Stimulated activated CD4-positive, alpha-beta T cell treated with anti-CD3 and anti-CD28 coated beads, TNF-alpha, amount 100 ng/mL, for 24 hours (primary cell): ENCODE data around the gene NTF4.
"Not testable (repeated sequence)": the region's sequence is repeated elsewhere in the genome, so short reads cannot be mapped to it uniquely, and the experiment has no call there.

Source experiments
- DNase-seq, 3 experiments: peaks; one replicate each; pipeline ENCODE4 v3.0.0-alpha.2; 2020; ENCODE audit warnings: low read depth in 3 of 3

Gene NTF4

DNA sequence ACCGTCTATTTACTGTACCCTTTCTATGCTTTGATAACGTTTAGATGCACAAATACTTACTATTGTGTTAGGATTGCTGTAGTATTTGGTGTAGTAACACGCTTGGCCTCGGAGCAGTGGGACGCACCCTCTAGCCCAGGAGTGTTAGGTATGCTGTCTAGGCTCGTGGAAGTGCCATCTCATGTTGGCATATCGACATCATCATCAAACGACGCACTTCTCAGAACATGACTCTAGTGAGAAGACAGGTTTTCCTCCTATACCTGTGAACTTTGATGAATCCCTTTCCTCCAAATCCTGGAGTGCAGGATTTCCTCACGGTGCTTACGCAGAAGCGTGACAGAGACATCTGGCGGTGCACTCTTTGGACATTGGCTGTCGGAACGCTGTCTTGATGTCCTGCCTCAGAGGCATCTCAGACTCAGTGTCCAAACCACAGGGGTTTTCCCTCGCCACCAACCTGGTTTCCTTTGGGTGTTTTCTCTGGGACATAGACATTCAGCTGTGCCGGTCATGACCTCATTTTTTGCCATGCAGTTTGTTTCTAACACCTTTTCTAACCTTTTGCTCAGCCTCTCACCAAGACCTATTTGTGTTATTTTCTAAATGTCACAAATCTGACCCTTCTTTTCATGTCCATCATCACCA lies 26.9 kb upstream of the NTF4 start:
- DNase-seq: no peak

GRCh38 chr19:49086296-49086695 lies 21.7 kb upstream of the NTF4 start:
- DNase-seq: no peak

DNA sequence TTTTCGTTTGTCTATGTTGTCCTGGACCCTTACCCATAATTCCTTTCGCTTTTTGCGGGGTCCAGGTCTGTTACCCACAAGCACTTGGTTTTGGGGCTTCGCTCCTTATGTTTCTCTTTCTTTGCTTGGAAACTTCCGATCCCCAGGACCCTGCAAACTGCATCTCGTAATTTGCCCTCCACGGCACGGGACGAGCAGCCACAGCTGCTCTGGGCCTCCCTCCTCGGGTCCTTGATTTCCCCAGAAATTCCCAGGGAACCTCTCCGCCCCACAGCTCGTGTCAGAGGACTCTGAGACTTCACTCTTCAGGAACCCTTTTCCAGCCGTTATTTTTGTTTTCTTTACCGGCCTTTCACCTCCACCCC lies 21.2 kb upstream of the NTF4 start:
- no peak for DNase-seq

- peak; percentile 98 for DNase-seq
Measured at GRCh38 chr19:49085020-49085867, 20.6 kb upstream of the NTF4 start, which contains the start of gene SNRNP70. Gene SNRNP70, plus strand, starts transcription at chr19:49085451. Its CDS starts 964 bp downstream, at chr19:49086415.

GRCh38 chr19:49084206-49085019 lies 19.8 kb upstream of the NTF4 start:
- DNase-seq: no peak

GRCh38 chr19:49081273-49081672 lies 16.7 kb upstream of the NTF4 start:
- no peak for DNase-seq

DNA sequence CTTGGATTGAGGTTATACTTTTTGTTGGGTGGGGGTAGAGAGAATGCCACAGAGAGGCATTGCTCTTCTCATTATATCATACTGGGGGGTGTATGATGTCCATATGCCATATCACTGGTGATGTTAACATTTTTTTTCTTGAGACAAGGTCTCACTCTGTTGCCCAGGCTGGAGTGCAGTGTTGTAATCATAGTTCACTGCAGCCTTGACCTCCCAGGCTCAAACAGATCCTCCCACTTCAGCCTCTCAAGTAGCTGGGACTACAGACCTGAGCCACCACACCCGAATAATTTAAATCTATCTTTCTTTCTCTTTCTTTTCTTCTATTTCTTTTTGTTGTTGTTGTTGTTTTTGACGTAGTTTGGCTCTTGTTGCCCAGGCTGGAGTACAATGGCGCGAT lies 15.8 kb upstream of the NTF4 start:
- no peak for DNase-seq

GRCh38 chr19:49074869-49075268 lies 10.3 kb upstream of the NTF4 start:
- DNase-seq: not testable (repeated sequence)

DNA sequence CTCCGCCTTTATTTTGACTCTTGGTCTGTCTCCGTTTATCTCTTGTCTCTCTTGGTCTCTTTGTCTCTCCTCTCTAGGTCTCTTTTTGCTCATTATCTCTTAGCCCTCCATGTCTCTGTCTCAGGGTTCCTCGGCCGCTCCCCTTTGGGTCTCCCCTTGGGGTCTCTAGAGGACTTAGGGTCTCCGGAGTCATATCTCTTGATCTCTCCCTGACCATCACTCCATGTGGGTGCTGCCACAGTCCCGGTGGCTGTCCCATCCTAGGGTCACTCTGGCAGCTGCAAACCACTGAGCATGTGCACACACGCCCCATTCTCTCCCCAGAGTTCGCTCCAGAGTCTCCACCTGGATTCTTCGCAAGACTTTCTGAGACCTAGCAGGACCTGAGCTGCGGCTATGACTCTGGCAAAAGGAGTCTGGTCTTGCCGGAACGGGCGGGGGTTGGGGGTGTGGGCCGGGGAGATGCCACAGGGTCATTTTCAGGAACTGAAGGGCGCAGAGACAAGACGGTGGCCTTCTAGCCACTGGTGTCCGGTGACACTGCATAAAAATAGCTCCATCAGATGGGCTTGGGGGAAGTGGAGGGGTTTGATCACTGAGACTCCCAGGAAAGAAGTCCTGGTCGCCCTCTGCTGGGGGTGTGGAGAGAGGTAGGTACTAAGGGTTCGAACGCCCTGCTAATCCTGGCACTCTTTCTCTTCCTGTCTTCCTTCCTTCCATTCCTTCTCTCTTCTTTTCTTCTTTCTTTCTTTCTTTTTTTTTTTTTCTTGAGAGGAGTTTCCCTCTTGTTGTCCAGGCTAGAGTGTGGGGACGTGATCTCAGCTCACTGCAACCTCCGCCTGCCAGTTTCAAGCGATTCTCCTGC lies 9.1 kb upstream of the NTF4 start:
- no peak for DNase-seq

- no peak for DNase-seq
Measured at GRCh38 chr19:49071860-49072547, 7.4 kb upstream of the NTF4 start.

- no peak for DNase-seq
Measured at GRCh38 chr19:49070416-49070815, 5.8 kb upstream of the NTF4 start.

DNA sequence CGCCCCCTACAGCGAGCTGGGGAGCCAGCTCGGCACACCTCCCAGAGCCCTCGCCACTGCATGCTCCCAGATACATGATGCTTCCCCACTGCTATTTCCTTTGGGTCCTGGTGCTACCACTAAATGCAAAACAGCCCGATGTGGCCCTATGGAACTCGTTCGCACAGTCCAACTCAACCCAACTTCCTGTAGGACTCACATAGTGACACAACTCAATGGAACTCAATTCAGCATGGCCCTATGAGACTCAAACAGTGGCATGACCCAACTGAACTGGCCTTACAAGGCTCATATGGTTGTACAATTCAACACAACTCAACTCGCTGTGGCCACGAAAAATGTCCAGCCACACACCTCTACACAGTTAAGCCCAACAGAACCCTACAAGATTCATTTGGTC lies 4.4 kb upstream of the NTF4 start:
- DNase-seq: no peak

- DNase-seq: no peak
Measured at GRCh38 chr19:49067554-49067953, 2.9 kb upstream of the NTF4 start.

GRCh38 chr19:49065905-49066512 lies 1.4 kb upstream of the NTF4 start:
- DNase-seq: no peak

DNA sequence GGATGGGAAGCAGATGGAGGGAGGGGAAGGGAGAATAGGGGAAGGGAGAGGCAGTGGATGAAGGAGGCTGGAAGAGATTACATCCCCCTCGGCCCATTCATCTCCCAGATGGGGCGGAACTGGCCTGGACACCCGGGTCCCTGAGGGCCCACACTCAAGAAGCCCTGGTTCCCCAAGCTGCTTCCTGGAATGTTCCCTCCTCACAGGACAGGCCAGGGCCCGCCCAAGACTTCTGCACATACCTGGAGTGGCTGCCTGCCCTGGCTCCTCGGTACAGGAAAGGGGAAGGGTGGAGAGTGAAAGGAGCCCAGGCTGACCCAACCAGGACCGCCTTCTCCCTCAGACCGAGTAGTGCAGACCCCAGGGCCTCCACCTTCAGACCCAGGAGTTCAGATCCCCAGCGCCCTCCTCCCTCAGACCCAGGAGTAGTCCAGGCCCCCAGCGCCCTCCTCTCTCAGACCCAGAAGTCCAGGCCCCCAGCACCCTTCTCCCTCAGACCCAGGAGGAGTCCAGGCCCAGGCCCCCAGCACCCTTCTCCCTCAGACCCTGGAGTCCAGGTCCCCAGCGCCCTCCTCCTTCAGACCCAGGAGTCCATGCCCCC lies 489 bp downstream of the NTF4 start:
- DNase-seq: no peak

DNA sequence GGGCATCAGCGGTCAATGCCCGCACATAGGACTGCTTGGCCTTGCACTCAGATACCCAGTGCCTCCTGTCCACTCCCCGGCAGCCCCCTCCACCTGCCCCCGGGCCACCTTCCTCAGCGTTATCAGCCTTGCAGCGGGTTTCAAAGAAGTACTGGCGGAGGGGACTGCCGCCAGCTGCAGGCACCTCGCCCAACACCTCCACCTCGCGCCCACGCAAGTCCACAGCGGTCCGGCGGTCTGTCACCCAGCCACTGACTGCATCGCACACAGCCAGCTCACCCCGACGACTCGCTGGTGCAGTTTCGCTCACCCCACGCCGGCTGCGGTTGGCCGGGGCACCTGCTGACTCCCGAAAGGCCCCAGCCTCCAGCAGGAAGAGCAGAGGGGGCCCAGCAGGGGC lies 3.2 kb downstream of the NTF4 start:
- no peak for DNase-seq

DNA sequence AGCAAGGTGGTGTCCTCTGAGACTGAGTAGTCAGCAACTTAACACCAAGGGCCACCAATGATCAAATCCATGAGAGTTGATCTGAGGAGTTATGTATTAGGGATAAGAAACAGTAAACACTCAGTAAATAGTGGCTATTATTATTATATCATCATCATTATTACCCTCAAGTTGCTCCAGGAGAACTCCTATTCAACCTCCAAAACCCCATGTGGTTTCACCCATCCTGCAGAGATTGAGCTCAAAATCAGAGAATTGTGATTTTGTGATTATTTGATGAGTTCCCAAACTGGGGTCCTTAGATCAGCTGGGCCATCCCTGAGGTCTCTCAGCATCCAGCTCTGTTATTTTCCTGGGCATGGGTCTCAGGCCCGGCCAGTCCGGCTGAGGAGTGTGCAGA lies 3.6 kb downstream of the NTF4 start:
- no peak for DNase-seq

GRCh38 chr19:49059053-49059452 lies 5.6 kb downstream of the NTF4 start:
- no peak for DNase-seq

- DNase-seq: peak in 1 of 3 experiments; percentile 35
Measured at GRCh38 chr19:49058562-49058961, 6.1 kb downstream of the NTF4 start.

- DNase-seq: peak in 1 of 3 experiments; percentile 42
Measured at GRCh38 chr19:49057636-49058234, 6.9 kb downstream of the NTF4 start, which contains the start of gene CGB7. Gene CGB7, minus strand, starts transcription at chr19:49057749. Its CDS starts 2,374 bp downstream, at chr19:49055375.
